NCI-H1417 (cell line): ENCODE measurements around the gene PHACTR2.
"Not testable (repeated sequence)": the region's sequence is repeated elsewhere in the genome, so short reads cannot be mapped to it uniquely, and the experiment has no call there.

Source experiments
- DNase-seq, 3 experiments: peaks; one replicate each; lab custom pipeline; 2025; lab: John Stamatoyannopoulos, UW

PHACTR2 gene

DNA sequence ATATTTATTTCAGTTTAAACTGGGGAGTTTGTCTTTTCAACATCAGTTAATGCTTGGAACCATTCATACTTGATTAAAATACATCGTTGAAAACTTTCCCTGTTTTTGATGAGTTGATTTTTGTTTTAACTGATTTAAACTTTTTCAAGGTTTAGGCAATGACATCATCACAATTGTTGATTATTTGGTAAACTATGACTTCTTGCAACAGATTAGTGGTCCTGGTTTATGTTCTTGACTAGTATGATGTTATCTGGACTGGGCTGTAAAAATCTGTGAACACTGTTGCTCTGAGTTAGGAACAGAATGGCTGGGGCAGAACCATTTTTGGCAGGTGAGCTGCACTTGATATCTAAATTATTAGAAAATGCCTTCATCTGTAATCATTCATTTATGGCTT lies 186.5 kb downstream of the PHACTR2 start, which contains the start of gene ZC2HC1B:
Gene ZC2HC1B, plus strand, starts transcription at position 241 of the 400 bp plus-strand sequence. Its CDS starts 66 bp downstream, at position 307.
- no peak for DNase-seq

DNA sequence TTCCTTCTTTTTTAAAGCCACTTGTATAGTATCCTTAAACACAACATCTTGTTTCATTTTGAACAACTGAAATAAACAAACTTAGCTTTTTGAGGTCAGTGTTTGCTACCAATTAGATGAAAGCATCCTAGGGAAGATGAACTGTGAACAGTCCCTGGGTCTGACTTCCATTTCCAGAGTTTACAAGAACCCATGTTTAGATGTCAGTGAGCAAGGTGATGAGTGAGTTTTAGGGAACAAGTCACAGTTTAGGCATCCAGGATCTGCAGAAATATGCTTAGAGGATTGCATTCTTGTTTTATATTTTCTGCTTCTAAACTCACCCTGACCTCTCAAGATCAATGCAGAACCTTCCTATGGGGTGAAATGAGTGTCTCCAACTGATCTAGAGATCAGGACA lies 189.5 kb downstream of the PHACTR2 start:
- DNase-seq: no peak

DNA sequence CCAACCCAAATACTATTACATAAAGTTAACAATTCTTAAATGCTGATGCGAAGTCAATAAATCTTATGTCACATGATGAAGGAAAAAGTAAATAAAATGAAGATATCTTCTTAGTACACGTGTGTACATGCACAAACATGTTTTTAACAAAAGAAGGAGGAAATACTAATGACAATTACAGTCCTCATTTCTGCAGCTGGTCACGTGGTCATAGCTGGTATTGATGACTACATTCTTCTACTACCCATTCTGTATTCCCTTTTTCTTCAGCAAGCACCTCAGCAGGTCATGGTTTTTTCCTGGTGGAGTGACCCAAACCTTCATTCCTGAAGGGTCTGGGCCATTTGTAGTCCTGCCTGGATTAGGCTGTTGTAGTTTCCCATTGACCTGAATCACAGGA lies 191.0 kb downstream of the PHACTR2 start:
- DNase-seq: not testable (repeated sequence)

DNA sequence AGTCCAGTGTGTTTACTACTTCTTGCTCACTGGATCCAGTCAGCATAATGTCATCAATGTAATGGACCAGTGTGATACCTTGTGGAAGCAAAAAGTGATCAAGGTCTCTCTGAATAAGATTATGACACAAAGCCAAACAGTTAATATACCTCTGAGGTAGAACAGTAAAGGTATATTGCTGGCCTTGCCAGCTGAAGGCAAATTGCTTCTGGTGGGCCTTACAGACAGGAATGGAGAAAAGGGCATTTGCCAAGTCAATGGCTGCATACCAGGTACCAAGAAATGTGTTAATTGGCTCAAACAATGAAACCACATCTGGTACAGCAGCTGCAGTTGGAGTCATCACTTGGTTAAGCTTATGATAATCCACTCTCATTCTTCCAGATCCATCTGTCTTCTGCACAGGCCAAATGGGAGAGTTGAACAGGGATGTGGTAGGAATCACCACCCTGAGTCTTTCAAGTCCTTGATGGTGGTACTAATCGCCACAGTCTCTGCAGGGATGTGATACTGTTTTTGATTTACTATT lies 193.5 kb downstream of the PHACTR2 start:
- DNase-seq: not testable (repeated sequence)

DNA sequence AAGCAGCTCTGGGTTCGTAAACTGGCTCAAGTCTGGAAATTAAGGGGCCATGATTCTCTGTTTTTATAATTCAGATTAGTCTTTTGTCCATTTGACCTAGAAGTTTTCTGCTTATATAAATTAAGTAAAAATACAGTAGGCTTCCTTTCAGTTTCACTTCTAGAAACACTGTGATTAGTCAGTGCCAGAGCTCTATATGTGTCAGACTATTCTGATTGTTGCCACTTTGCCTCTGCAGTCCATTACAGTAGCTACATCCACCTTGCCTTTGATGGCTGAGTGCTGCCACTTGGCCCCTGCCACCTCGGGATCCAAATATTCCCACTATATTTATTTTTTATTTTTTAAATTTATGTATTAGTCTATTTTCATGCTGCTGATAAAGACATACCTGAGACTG lies 194.4 kb downstream of the PHACTR2 start:
- DNase-seq: no peak

DNA sequence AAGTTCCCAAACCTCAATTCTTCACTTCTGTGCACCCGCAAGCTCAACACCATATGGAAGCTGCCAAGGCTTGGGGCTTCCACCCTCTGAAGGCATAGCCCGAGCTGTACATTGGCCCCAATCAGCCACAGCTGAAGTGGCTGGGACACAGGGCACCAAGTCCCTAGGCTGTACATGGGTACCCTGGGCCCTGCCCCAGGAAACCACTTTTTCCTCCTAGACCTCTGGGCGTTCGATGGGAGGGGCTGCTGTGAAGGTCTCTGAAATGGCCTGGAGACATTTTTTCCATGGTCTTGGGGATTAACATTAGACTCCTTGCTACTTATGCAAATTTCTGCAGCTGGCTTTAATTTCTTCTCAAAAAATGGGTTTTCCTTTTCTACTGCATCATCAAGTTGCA lies 195.8 kb downstream of the PHACTR2 start:
- DNase-seq: not testable (repeated sequence)

DNA sequence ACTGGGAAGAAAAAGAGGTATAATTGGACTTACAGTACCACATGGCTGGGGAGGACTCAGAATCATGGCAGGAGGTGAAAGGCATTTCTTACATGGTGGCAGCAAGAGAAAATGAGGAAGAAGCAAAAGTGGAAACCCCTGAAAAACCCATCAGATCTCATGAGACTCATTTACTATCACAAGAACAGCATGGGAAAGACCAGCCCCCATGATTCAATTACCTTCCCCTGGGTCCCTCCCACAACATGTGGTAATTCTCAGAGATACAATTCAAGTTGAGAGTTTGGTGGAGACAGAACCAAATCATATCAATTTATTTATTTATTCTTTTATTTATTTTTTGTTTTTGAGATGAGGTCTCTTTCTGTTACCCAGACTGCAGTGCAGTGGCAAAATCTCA lies 196.7 kb downstream of the PHACTR2 start:
- not testable (repeated sequence) for DNase-seq

DNA sequence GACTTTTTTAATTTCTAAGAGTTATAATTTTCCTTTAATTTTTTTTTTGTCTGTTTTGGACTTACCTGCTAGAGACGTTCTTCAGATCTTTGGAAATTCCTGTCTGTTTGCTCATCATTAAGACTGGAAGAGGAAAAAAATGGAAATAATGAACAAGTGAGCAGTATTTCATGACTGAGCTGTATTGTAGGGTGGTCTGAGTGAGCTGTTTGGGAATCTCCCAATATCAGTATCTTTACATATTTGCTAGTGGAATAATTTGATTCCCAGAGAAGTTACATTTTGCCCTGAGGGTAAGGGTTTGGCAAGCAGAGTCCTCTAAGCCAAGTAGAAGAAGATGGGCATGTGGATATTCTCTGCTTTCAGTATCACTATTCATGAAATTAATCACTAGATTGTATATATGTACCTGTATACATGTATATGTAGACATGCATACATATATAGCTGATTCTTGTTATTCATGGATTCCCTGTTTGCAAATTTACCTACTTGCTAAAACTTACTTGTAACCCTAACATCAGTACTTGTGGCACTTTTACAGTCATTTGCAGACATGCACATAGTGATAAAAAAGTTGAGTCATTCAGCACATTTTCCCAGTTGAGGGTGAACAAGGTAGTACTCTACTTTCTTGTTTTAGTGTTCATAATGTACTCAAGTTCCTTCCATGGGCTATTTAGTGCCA lies 200.0 kb downstream of the PHACTR2 start:
- DNase-seq: no peak

DNA sequence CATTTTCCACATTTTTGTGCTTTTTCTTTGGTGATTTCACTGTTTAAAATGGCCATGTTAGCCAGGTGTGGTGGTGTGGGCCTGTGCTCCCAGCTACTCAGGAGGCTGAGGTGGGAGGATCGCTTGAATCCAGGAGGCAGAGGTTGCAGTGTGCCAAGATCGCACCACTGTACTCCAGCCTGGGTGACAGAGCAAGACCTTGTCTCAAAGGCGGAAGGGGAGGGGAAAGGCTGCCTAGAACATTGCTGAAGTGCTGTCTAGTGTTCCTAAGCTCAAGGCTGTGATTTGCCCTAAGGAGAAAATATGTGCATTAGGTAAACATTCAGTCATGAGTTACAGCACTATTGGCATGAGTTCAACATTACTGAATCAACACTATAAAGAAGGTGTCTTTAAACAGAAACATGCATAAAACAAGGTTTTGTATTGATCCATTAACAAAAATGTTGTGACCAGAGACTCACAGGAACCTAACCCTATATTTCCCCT lies 200.6 kb downstream of the PHACTR2 start:
- DNase-seq: peak in 1 of 3 experiments; percentile 36

DNA sequence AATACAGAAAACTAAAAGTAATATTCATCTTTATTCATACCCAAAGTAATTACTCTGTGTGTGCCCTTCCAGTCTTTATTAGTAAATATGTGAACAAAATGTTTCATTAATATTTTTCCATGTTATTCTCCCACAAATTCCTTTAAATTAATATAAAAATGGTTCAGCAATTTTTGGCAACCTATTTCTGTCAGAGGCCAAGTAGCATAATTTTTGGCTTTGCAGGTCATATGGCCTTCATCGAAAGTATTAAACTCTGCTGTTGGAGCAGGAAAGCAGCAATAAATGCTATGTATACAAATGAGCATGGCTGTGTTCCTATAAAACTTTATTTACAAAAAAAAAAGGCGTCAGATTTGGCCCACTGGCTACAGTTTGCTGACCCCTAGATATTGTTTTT lies 202.6 kb downstream of the PHACTR2 start:
- DNase-seq: no peak
